Caco-2 (cell line): ENCODE results near the gene OR5K4. TPM values are rescaled to one million over a fixed set of nuclear protein-coding genes. Genes with fewer than 3 reads are reported as not detected.

Experiments used
- BruUV-seq: library from RNA; stranded (reverse); fragments of 400-500 nt; replicated peaks from 2 replicates; lab custom pipeline; 2021; lab: Mats Ljungman, UMichigan
- CTCF ChIA-PET: fragments of 300-600 bp; sonication (Branson Sonifier 250); formaldehyde crosslinking; loops from one replicate; lab custom pipeline; 2022; ENCODE audit warnings: antibody characterized with exemption; lab: Charles Lee
- POLR2A ChIA-PET: fragments of 300-600 bp; sonication (Branson Sonifier 250); formaldehyde crosslinking; loops from one replicate; lab custom pipeline; 2022; ENCODE audit warnings: antibody characterized with exemption; lab: Charles Lee
- DNase-seq, 2 experiments: peaks; one replicate each; pipeline versions ENCODE4 v3.0.0 to v3.0.0-alpha.2; 2020 to 2022
- H3K27me3 ChIP-seq: replicated peaks from 2 replicates; pipeline ENCODE4 v1.6.0; 2011; ENCODE audit warnings: low read length; ENCODE audit not compliant: control insufficient read depth, insufficient read depth
- H3K36me3 ChIP-seq: 2 replicates; pipeline ENCODE4 v1.5.1; 2011; ENCODE audit warnings: low read length; ENCODE audit not compliant: control insufficient read depth, insufficient read depth
- H3K4me1 ChIP-seq: fragments of 250-450 bp; sonication (Bioruptor Pico); 2 replicates; pipeline ENCODE4 v1.5.1; 2020; ENCODE audit warnings: mild to moderate bottlenecking
- H3K4me3 ChIP-seq: 2 replicates; pipeline ENCODE4 v1.5.1; 2011; ENCODE audit warnings: low read depth, mild to moderate bottlenecking, control low read depth, low read length
- H3K9me3 ChIP-seq: fragments of 250-450 bp; sonication (Bioruptor Pico); 2 replicates; pipeline ENCODE4 v1.5.1; 2020; ENCODE audit warnings: mild to moderate bottlenecking, moderate library complexity
- H3K27ac Mint-ChIP-seq: one replicate; pipeline ENCODE4 v1.8.0; 2022; ENCODE audit warnings: mixed read lengths; ENCODE audit not compliant: unreplicated experiment
- H3K27me3 Mint-ChIP-seq: one replicate; pipeline ENCODE4 v1.8.0; 2022; ENCODE audit warnings: mixed read lengths; ENCODE audit not compliant: insufficient read depth, unreplicated experiment
- H3K36me3 Mint-ChIP-seq: one replicate; pipeline ENCODE4 v1.8.0; 2022; ENCODE audit warnings: mild to moderate bottlenecking, mixed read lengths; ENCODE audit not compliant: insufficient read depth, unreplicated experiment
- H3K4me1 Mint-ChIP-seq: one replicate; pipeline ENCODE4 v1.8.0; 2022; ENCODE audit warnings: low read depth, mixed read lengths; ENCODE audit not compliant: unreplicated experiment
- H3K4me3 Mint-ChIP-seq: one replicate; pipeline ENCODE4 v1.8.0; 2022; ENCODE audit warnings: mild to moderate bottlenecking, moderate library complexity, mixed read lengths; ENCODE audit not compliant: unreplicated experiment
- H3K9me3 Mint-ChIP-seq: one replicate; pipeline ENCODE4 v1.8.0; 2022; ENCODE audit warnings: mixed read lengths; ENCODE audit not compliant: unreplicated experiment
- intact Hi-C: fragments of 100-400 bp; cut with micrococcal nuclease; formaldehyde crosslinking; loops from one replicate; pipeline ENCODE4 v1.10.0; 2022; ENCODE audit not compliant: unreplicated experiment
- total RNA-seq: library from RNA; stranded (reverse); gene quantifications from 2 replicates; pipeline ENCODE4 v1.2.3, GENCODE V29; 2022
- TF ChIP-seq, protein P1 (sequence below), 2 experiments: fragments of 200-600 bp in 1 of 2; IDR thresholded peaks; 1 replicate in 1 of 2; 2 replicates in 1 of 2; pipeline versions ENCODE4 v1.5.1 to v1.8.0; 2011 to 2022; ENCODE audit warnings: antibody characterized with exemption in 1 of 2, control low read depth in 1 of 2, inconsistent platforms in 1 of 2, low read depth in 1 of 2, low read length in 1 of 2, mild to moderate bottlenecking in 1 of 2, moderate library complexity in 1 of 2; ENCODE audit not compliant: insufficient read depth in 1 of 2, severe bottlenecking in 1 of 2, unreplicated experiment in 1 of 2

OR5K4 gene
- total RNA-seq, 1 experiment from 2014 or later: not detected

DNA sequence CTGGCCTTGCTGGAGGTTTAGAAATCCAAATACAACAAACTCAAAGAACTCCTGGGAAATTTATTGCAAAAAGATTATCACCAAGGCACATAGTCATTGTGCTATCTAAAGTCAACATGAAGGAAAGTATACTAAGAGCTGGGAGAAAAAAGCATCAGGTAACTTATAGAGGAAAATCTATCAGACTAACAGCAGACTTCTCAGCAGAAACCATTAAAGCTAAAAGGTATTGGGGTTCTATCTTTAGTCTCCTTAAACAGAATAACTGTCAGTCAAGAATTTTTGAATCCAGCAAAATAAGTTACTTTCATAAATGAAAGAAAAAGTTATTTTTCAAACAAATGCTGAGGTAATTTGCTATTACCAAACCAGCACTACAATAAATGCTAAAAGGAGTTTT lies 44.9 kb downstream of the OR5K4 start:
- H3K9me3 ChIP-seq: no peaks in the 10 kb centered on the region
- Mint-ChIP-seq H3K4me1 (no peaks in the 10 kb centered on the region), H3K9me3 (peaks cover 18% of the 10 kb centered on the region), H3K36me3 (no peaks in the 10 kb centered on the region), H3K27ac (no peak overlapping the region), H3K27me3 (peaks cover 3% of the 10 kb centered on the region), H3K4me3 (no peak overlapping the region)
- no TSS peak for BruUV-seq
- no peak overlapping the region for H3K4me3 ChIP-seq
- ChIA-PET POLR2A (no interaction called here), CTCF (no interaction called here)
- H3K27me3 ChIP-seq: no peaks in the 10 kb centered on the region
- no peaks in the 10 kb centered on the region for H3K4me1 ChIP-seq
- intact Hi-C loops: no loop called here
- H3K36me3 ChIP-seq: no peaks in the 10 kb centered on the region
- TF ChIP-seq, protein P1, sequence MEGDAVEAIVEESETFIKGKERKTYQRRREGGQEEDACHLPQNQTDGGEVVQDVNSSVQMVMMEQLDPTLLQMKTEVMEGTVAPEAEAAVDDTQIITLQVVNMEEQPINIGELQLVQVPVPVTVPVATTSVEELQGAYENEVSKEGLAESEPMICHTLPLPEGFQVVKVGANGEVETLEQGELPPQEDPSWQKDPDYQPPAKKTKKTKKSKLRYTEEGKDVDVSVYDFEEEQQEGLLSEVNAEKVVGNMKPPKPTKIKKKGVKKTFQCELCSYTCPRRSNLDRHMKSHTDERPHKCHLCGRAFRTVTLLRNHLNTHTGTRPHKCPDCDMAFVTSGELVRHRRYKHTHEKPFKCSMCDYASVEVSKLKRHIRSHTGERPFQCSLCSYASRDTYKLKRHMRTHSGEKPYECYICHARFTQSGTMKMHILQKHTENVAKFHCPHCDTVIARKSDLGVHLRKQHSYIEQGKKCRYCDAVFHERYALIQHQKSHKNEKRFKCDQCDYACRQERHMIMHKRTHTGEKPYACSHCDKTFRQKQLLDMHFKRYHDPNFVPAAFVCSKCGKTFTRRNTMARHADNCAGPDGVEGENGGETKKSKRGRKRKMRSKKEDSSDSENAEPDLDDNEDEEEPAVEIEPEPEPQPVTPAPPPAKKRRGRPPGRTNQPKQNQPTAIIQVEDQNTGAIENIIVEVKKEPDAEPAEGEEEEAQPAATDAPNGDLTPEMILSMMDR (IDR thresholded peaks at IDR 0.05; ENCODE audit: insufficient read depth in 1 of 2, low read depth in 1 of 2, low read length in 1 of 2, severe bottlenecking in 1 of 2, unreplicated experiment in 1 of 2): no peak
- DNase-seq: no peak

DNA sequence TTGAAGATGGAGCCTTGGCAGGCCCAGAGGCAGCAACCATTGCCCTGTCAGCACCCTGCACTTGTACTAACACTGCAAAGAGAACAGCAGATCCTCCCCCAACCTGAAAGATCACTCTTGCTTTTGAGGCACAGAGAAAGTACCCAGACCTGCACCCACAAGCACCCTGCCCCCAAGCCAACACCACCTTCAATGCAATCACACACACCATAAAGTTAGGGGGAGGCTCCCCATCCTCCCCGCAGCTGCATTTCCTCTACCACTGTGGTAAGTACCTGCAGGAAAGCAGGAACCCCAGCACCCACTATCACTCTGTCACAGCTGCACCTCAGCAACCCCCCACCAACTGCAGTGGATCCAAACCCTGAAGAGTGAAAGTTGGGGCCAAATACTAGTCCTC lies 48.9 kb downstream of the OR5K4 start:
- ChIA-PET POLR2A (no interaction called here), CTCF (no interaction called here)
- no peaks in the 10 kb centered on the region for H3K36me3 ChIP-seq
- no peak for DNase-seq
- Mint-ChIP-seq H3K27me3 (no peaks in the 10 kb centered on the region), H3K4me1 (no peaks in the 10 kb centered on the region), H3K36me3 (no peaks in the 10 kb centered on the region), H3K4me3 (no peak overlapping the region), H3K9me3 (peaks cover 47% of the 10 kb centered on the region), H3K27ac (no peak overlapping the region)
- BruUV-seq: no TSS peak
- H3K4me1 ChIP-seq: no peaks in the 10 kb centered on the region
- TF ChIP-seq, protein P1 (IDR thresholded peaks at IDR 0.05; ENCODE audit: insufficient read depth in 1 of 2, low read depth in 1 of 2, low read length in 1 of 2, severe bottlenecking in 1 of 2, unreplicated experiment in 1 of 2): no peak
- intact Hi-C loops: no loop called here
- H3K27me3 ChIP-seq: no peaks in the 10 kb centered on the region
- H3K9me3 ChIP-seq: peaks cover 5% of the 10 kb centered on the region; the same call in 1 of the 2 replicates
- H3K4me3 ChIP-seq: no peak overlapping the region

DNA sequence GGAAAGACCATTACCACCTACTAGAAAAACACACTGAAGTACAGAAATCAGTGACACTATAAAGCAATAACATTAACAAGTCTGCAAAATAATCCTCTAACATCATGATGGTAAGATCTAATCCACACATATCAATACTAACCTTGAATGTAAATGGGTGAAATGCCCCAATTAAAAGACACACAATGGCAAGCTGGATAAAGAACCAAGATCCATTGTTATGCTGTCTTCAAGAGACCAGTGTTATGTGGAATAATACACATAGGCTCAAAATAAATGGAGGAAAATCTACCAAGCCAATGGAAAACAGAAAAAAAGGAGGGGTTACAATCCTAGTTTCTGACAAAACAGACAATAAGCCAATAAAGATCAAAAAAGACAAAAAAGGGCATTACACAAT lies 50.4 kb downstream of the OR5K4 start:
- CTCF ChIA-PET: no interaction called here
- Histone ChIP-seq H3K4me3 (no peak overlapping the region), H3K4me1 (no peaks in the 10 kb centered on the region), H3K27me3 (no peaks in the 10 kb centered on the region), H3K9me3 (peaks cover 5% of the 10 kb centered on the region; the same call in 1 of the 2 replicates), H3K36me3 (no peaks in the 10 kb centered on the region)
- no peak overlapping the region for H3K27ac Mint-ChIP-seq
- POLR2A ChIA-PET: no interaction called here
- TF ChIP-seq, protein P1 (IDR thresholded peaks at IDR 0.05; ENCODE audit: insufficient read depth in 1 of 2, low read depth in 1 of 2, low read length in 1 of 2, severe bottlenecking in 1 of 2, unreplicated experiment in 1 of 2): no peak
- H3K4me1 Mint-ChIP-seq: no peaks in the 10 kb centered on the region
- BruUV-seq: no TSS peak
- H3K4me3 Mint-ChIP-seq: no peak overlapping the region
- intact Hi-C loops: no loop called here
- H3K27me3 Mint-ChIP-seq: no peaks in the 10 kb centered on the region
- H3K9me3 Mint-ChIP-seq: peaks cover 44% of the 10 kb centered on the region
- DNase-seq: no peak
- no peaks in the 10 kb centered on the region for H3K36me3 Mint-ChIP-seq

Other genes with a start within 250 kb of the OR5K4 start
- not detected in 2 replicates for gene OR5H1, start 223.1 kb upstream of the OR5K4 start, total RNA-seq
- gene OR5H14, start 206.4 kb upstream of the OR5K4 start, total RNA-seq: not detected in 2 replicates
- gene OR5H15, start 187.2 kb upstream of the OR5K4 start, total RNA-seq: not detected in 2 replicates
- gene OR5H6, start 89.6 kb upstream of the OR5K4 start, total RNA-seq: not detected in 2 replicates
- not detected in 2 replicates for gene OR5H2, start 71.3 kb upstream of the OR5K4 start, total RNA-seq
- not detected in 2 replicates for gene OR5K3, start 36.8 kb downstream of the OR5K4 start, total RNA-seq
- gene OR5K1, start 109.3 kb downstream of the OR5K4 start, total RNA-seq: not detected in 2 replicates
- gene OR5K2, start 143.8 kb downstream of the OR5K4 start, total RNA-seq: not detected in 2 replicates
- 56.0 TPM in 2 replicates for gene CLDND1, start 169.0 kb downstream of the OR5K4 start, total RNA-seq
- not detected in 2 replicates for gene GPR15, start 178.1 kb downstream of the OR5K4 start, total RNA-seq
- 24.2 and 25.0 TPM in 2 replicates for gene CPOX, start 239.8 kb downstream of the OR5K4 start, total RNA-seq